ENCODE measurements around the gene FBH1.

DNA sequence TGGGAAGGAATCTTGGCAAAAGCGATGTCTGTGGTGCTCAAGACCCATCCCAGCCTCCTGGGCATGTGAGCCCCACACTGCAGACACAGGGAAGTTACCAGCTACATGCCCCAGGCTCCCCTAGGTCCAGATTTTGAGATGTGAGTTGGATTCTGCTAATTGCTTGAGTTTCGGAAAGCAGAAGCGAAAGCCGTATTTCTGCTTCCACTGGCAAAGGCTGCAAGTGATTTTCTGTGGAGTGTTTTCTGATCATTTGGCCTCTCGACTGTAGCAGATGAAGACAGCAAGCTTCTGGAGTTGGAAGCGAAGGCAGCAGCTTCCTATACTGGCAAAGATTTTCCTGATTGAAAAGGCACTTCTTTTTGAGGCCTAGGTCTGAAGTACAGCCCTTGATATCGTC lies 30.0 kb upstream of the FBH1 start:
- no peak for TF ChIP-seq BHLHE40 (IDR thresholded peaks at IDR 0.05; ENCODE audit: borderline replicate concordance in 1 of 2, low read depth in 2 of 2, low read length in 1 of 2)
- TF ChIP-seq ATF7 (IDR thresholded peaks at IDR 0.05; ENCODE audit: low read depth): no peak
- TF ChIP-seq SUZ12 (IDR thresholded peaks at IDR 0.05; ENCODE audit: unreplicated experiment): no peak
- TF ChIP-seq ZNF24 (IDR thresholded peaks at IDR 0.05): no peak
- no peak for TF ChIP-seq POLR2A (IDR thresholded peaks at IDR 0.05; ENCODE audit: low read depth, low read length)
- TF ChIP-seq, protein P1, sequence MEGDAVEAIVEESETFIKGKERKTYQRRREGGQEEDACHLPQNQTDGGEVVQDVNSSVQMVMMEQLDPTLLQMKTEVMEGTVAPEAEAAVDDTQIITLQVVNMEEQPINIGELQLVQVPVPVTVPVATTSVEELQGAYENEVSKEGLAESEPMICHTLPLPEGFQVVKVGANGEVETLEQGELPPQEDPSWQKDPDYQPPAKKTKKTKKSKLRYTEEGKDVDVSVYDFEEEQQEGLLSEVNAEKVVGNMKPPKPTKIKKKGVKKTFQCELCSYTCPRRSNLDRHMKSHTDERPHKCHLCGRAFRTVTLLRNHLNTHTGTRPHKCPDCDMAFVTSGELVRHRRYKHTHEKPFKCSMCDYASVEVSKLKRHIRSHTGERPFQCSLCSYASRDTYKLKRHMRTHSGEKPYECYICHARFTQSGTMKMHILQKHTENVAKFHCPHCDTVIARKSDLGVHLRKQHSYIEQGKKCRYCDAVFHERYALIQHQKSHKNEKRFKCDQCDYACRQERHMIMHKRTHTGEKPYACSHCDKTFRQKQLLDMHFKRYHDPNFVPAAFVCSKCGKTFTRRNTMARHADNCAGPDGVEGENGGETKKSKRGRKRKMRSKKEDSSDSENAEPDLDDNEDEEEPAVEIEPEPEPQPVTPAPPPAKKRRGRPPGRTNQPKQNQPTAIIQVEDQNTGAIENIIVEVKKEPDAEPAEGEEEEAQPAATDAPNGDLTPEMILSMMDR (IDR thresholded peaks at IDR 0.05 in 2 of 3, conservative IDR thresholded peaks at IDR 0.05 in 1 of 3; ENCODE audit: control insufficient read depth in 2 of 3, extremely low read depth in 1 of 3, insufficient read depth in 1 of 3, low read depth in 3 of 3, low read length in 3 of 3): no peak

Measured in GM12878 (cell line).